ENCODE results near the gene RALGAPB.

- TF ChIP-seq, protein P1, sequence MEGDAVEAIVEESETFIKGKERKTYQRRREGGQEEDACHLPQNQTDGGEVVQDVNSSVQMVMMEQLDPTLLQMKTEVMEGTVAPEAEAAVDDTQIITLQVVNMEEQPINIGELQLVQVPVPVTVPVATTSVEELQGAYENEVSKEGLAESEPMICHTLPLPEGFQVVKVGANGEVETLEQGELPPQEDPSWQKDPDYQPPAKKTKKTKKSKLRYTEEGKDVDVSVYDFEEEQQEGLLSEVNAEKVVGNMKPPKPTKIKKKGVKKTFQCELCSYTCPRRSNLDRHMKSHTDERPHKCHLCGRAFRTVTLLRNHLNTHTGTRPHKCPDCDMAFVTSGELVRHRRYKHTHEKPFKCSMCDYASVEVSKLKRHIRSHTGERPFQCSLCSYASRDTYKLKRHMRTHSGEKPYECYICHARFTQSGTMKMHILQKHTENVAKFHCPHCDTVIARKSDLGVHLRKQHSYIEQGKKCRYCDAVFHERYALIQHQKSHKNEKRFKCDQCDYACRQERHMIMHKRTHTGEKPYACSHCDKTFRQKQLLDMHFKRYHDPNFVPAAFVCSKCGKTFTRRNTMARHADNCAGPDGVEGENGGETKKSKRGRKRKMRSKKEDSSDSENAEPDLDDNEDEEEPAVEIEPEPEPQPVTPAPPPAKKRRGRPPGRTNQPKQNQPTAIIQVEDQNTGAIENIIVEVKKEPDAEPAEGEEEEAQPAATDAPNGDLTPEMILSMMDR (IDR thresholded peaks at IDR 0.05): no peak
- TF ChIP-seq POLR2A (IDR thresholded peaks at IDR 0.05): no peak
Observed at GRCh38 chr20:38547288-38548085, 74.8 kb downstream of the RALGAPB start.

Data from testis (tissue), 2 donors.